Measurements from ENCODE around the gene RBPMS2.
A peak's percentile ranks its signal among the peaks of the same experiment; 100 is the strongest.

Gene RBPMS2

DNA sequence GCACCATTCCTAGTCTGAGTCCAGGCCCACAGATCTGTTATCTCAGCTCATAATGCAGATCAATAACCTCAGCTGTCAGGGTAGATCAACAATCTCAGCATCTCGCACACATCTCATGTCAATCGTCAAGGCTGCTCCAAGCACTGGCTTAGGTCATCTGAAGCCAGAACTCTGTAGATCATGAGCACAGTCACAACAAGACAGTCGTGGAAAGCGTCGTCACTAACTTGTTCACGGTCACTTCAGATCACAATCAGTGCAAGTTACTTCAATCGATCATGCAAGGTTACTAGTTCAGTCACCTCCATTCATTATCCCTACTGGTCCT, 71.8 kb downstream of the RBPMS2 start:
- Histone ChIP-seq H3K14ac (ENCODE audit: low read length in 2 of 2) (no peak overlapping the region), H2BK15ac (ENCODE audit: low read depth, poor library complexity, severe bottlenecking) (no peak overlapping the region), H3K4me1 (ENCODE audit: control insufficient read depth, insufficient read depth, low read depth, low read length) (peaks cover 13% of the 10 kb centered on the region), H3K4me3 (ENCODE audit: insufficient read depth in 1 of 2, low read depth in 1 of 2, low read length in 2 of 2) (peak overlapping the region in 1 of 2 experiments; percentile 86), H3K9ac (ENCODE audit: low read length) (peak overlapping the region; percentile 89), H2AK5ac (ENCODE audit: low read length, severe bottlenecking) (peak overlapping the region; percentile 60), H3K79me1 (replicated peaks; ENCODE audit: low read length, poor library complexity, severe bottlenecking) (no peaks in the 10 kb centered on the region), H3K4me2 (ENCODE audit: low read length, poor library complexity, severe bottlenecking) (peak overlapping the region; percentile 50), H4K91ac (ENCODE audit: low read length) (peak overlapping the region; percentile 80), H2BK12ac (ENCODE audit: low read length in 2 of 2) (peak overlapping the region in 1 of 2 experiments; percentile 54), H4K8ac (ENCODE audit: low read length) (peak overlapping the region; percentile 98), H3K27me3 (ENCODE audit: control insufficient read depth in 1 of 2, insufficient read depth in 1 of 2, low read length in 2 of 2) (no peaks in the 10 kb centered on the region), H3K23ac (ENCODE audit: low read length in 2 of 2) (no peak overlapping the region), H3K27ac (ENCODE audit: low read length, poor library complexity, severe bottlenecking) (peak overlapping the region; percentile 45), H2BK5ac (ENCODE audit: low read depth, low read length, poor library complexity, severe bottlenecking) (no peak overlapping the region), H3K9me3 (ENCODE audit: control insufficient read depth, low read length) (no peaks in the 10 kb centered on the region), H2BK120ac (ENCODE audit: low read depth, low read length) (no peak overlapping the region), H3K18ac (ENCODE audit: low read depth in 1 of 2, low read length in 2 of 2) (peak overlapping the region; percentile 83 to 95), H2AFZ (ENCODE audit: low read depth, low read length) (peak overlapping the region; percentile 76), H3K36me3 (ENCODE audit: control insufficient read depth in 1 of 2, insufficient read depth in 2 of 2, low read depth in 1 of 2, low read length in 2 of 2) (peaks cover 0 to 6% of the 10 kb centered on the region in 2 experiments), H3K4ac (ENCODE audit: low read depth in 1 of 2, low read length in 2 of 2) (peak overlapping the region; percentile 41 to 90)
- WGBS, result 81% methylated on average over 7 of the region's 7 CpGs
- no peak for DNase-seq

DNA sequence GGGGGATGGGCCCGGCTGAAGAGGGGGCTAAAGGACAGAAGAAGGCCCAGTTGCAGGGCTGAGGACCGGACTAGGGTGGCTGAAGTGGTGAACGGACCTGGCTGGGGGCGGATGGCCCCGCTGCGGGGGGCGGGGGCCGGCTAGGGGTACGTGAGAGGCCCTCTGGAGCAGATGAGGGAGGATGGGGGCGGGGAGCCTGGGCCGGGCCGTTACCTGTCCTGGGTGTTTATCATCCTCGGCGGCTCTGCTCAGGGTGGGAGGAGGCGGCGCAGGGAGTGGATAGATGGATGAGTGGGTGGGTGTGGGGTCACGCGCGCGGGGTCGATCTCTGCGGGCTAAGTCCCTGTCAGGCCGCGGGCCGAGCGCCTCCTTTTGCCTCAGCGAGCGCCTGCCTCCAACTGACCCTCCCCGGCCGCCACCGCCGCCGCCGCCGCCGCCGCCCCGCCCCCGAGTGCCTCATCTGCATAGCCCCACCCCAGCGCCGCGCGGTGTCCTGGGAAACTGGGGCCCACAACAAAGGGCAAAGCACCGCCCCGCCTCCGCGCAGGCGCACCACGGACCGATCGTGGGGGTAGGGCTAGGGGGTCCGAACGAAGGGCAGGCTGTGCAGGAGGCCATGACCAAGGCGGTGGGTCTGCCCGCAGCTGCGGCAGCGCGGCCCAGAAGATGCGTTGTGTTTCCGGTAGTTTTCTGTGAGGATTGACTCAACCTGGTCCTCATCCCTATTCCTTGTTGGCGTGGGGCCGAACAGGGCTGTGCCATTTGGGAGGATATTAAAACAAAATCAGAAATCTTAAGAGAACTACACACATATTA, 72.4 kb downstream of the RBPMS2 start:
- H2BK5ac ChIP-seq (ENCODE audit: low read depth, low read length, poor library complexity, severe bottlenecking), result peak overlapping the region; percentile 46
- peak; percentile 91 for DNase-seq
- H3K23ac ChIP-seq (ENCODE audit: low read length in 2 of 2), result no peak overlapping the region
- H3K27me3 ChIP-seq (ENCODE audit: control insufficient read depth in 1 of 2, insufficient read depth in 1 of 2, low read length in 2 of 2), result no peaks in the 10 kb centered on the region
- H3K9ac ChIP-seq (ENCODE audit: low read length), result peak overlapping the region; percentile 96
- H2AK5ac ChIP-seq (ENCODE audit: low read length, severe bottlenecking), result peak overlapping the region; percentile 46
- peak overlapping the region in 1 of 2 experiments; percentile 30 for H3K14ac ChIP-seq (ENCODE audit: low read length in 2 of 2)
- H3K9me3 ChIP-seq (ENCODE audit: control insufficient read depth, low read length), result no peaks in the 10 kb centered on the region
- H2BK12ac ChIP-seq (ENCODE audit: low read length in 2 of 2), result peak overlapping the region in 1 of 2 experiments; percentile 68
- H3K27ac ChIP-seq (ENCODE audit: low read length, poor library complexity, severe bottlenecking), result peak overlapping the region; percentile 46
- no peaks in the 10 kb centered on the region for H3K79me1 ChIP-seq (replicated peaks; ENCODE audit: low read length, poor library complexity, severe bottlenecking)
- peaks cover 13% of the 10 kb centered on the region for H3K4me1 ChIP-seq (ENCODE audit: control insufficient read depth, insufficient read depth, low read depth, low read length)
- H4K91ac ChIP-seq (ENCODE audit: low read length), result peak overlapping the region; percentile 87
- 2% methylated on average over 42 of the region's 62 CpGs for whole genome bisulfite sequencing
- peak overlapping the region; percentile 89 for H2BK120ac ChIP-seq (ENCODE audit: low read depth, low read length)
- H3K4ac ChIP-seq (ENCODE audit: low read depth in 1 of 2, low read length in 2 of 2), result peak overlapping the region; percentile 88 to 90
- peak overlapping the region; percentile 74 for H2BK15ac ChIP-seq (ENCODE audit: low read depth, poor library complexity, severe bottlenecking)
- peak overlapping the region; percentile 97 for H3K18ac ChIP-seq (ENCODE audit: low read depth in 1 of 2, low read length in 2 of 2)
- peaks cover 0 to 6% of the 10 kb centered on the region in 2 experiments for H3K36me3 ChIP-seq (ENCODE audit: control insufficient read depth in 1 of 2, insufficient read depth in 2 of 2, low read depth in 1 of 2, low read length in 2 of 2)
- peak overlapping the region; percentile 76 to 86 for H3K4me3 ChIP-seq (ENCODE audit: insufficient read depth in 1 of 2, low read depth in 1 of 2, low read length in 2 of 2)
- H3K4me2 ChIP-seq (ENCODE audit: low read length, poor library complexity, severe bottlenecking), result peak overlapping the region; percentile 83
- H2AFZ ChIP-seq (ENCODE audit: low read depth, low read length), result no peak overlapping the region
- H4K8ac ChIP-seq (ENCODE audit: low read length), result peak overlapping the region; percentile 98

DNA sequence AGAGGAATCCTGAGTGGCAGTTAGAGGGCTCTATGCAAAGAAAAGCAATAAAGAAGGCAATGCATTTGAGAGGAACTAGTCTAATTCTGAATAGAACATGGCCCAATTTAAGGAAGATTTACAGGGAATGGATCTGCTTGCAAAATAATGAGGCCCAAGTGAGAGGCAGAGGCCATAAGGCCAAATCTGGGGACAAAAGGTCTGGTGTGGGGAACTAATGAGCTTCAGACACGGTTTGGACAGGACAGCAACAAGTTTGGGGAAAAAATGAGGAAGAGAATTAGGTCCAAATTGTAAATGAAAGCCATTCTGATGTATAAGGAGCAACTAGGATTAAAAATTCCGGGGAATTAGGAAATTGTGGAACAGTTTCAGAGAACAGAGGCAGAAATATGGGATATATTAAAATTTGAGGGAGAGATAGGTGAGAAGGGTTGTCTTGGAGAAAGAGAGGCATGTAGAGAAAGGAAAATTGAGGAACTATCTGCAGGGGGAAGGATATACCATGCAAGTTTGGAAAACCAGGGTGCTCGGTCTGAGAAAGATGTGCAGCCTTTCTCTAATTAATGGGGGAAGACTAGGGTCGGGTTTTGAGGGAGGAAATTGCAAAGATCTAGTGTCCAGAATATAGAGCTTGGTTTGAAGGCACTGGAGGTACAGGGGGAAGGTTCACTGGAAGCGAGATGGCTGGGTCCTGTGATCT, 73.8 kb downstream of the RBPMS2 start:
- no peak overlapping the region for H2AFZ ChIP-seq (ENCODE audit: low read depth, low read length)
- no peak overlapping the region for H3K14ac ChIP-seq (ENCODE audit: low read length in 2 of 2)
- no peaks in the 10 kb centered on the region for H3K79me1 ChIP-seq (replicated peaks; ENCODE audit: low read length, poor library complexity, severe bottlenecking)
- peak overlapping the region; percentile 96 for H3K9ac ChIP-seq (ENCODE audit: low read length)
- no peak overlapping the region for H3K18ac ChIP-seq (ENCODE audit: low read depth in 1 of 2, low read length in 2 of 2)
- H2BK12ac ChIP-seq (ENCODE audit: low read length in 2 of 2), result no peak overlapping the region
- H3K4me3 ChIP-seq (ENCODE audit: insufficient read depth in 1 of 2, low read depth in 1 of 2, low read length in 2 of 2), result peak overlapping the region in 1 of 2 experiments; percentile 86
- H4K91ac ChIP-seq (ENCODE audit: low read length), result no peak overlapping the region
- no peak overlapping the region for H4K8ac ChIP-seq (ENCODE audit: low read length)
- no peak overlapping the region for H3K23ac ChIP-seq (ENCODE audit: low read length in 2 of 2)
- H2BK15ac ChIP-seq (ENCODE audit: low read depth, poor library complexity, severe bottlenecking), result no peak overlapping the region
- peak overlapping the region; percentile 74 for H2BK120ac ChIP-seq (ENCODE audit: low read depth, low read length)
- peak overlapping the region; percentile 13 for H2AK5ac ChIP-seq (ENCODE audit: low read length, severe bottlenecking)
- H3K27me3 ChIP-seq (ENCODE audit: control insufficient read depth in 1 of 2, insufficient read depth in 1 of 2, low read length in 2 of 2), result no peaks in the 10 kb centered on the region
- H3K4ac ChIP-seq (ENCODE audit: low read depth in 1 of 2, low read length in 2 of 2), result peak overlapping the region in 1 of 2 experiments; percentile 82
- peak overlapping the region; percentile 25 for H3K27ac ChIP-seq (ENCODE audit: low read length, poor library complexity, severe bottlenecking)
- H3K9me3 ChIP-seq (ENCODE audit: control insufficient read depth, low read length), result no peaks in the 10 kb centered on the region
- no peak overlapping the region for H2BK5ac ChIP-seq (ENCODE audit: low read depth, low read length, poor library complexity, severe bottlenecking)
- peak overlapping the region; percentile 83 for H3K4me2 ChIP-seq (ENCODE audit: low read length, poor library complexity, severe bottlenecking)
- H3K4me1 ChIP-seq (ENCODE audit: control insufficient read depth, insufficient read depth, low read depth, low read length), result peaks cover 16% of the 10 kb centered on the region
- DNase-seq, result no peak
- peaks cover 0 to 6% of the 10 kb centered on the region in 2 experiments for H3K36me3 ChIP-seq (ENCODE audit: control insufficient read depth in 1 of 2, insufficient read depth in 2 of 2, low read depth in 1 of 2, low read length in 2 of 2)
- 36% methylated on average over 5 of the region's 5 CpGs for WGBS

DNA sequence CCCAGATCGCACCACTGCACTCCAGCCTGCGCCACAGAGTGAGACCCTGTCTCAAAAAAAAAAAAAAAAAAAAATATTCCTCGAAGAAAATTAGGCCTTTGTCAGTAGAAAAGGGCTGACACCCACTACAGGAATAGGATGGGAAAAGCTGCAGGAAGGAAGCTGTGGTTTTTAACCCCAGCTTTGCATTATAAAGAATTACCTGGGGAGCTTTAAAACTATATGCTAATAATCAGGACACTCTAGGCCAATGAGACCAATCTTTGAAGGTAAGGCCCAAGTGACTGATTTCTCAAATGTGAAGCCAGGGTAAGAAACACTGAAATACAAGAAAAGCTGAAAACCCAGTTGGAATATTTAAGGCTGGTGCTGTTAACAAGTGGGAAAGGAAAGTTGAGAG, 74.3 kb downstream of the RBPMS2 start:
- H3K23ac ChIP-seq (ENCODE audit: low read length in 2 of 2), result no peak overlapping the region
- peaks cover 16% of the 10 kb centered on the region for H3K4me1 ChIP-seq (ENCODE audit: control insufficient read depth, insufficient read depth, low read depth, low read length)
- H3K4me2 ChIP-seq (ENCODE audit: low read length, poor library complexity, severe bottlenecking), result peak overlapping the region; percentile 83
- DNase-seq, result no peak
- H3K4me3 ChIP-seq (ENCODE audit: insufficient read depth in 1 of 2, low read depth in 1 of 2, low read length in 2 of 2), result peak overlapping the region in 1 of 2 experiments; percentile 86
- H3K18ac ChIP-seq (ENCODE audit: low read depth in 1 of 2, low read length in 2 of 2), result no peak overlapping the region
- WGBS, result 33% methylated on average over 3 of the region's 3 CpGs
- no peak overlapping the region for H2BK5ac ChIP-seq (ENCODE audit: low read depth, low read length, poor library complexity, severe bottlenecking)
- no peaks in the 10 kb centered on the region for H3K27me3 ChIP-seq (ENCODE audit: control insufficient read depth in 1 of 2, insufficient read depth in 1 of 2, low read length in 2 of 2)
- H2BK120ac ChIP-seq (ENCODE audit: low read depth, low read length), result no peak overlapping the region
- no peak overlapping the region for H2BK15ac ChIP-seq (ENCODE audit: low read depth, poor library complexity, severe bottlenecking)
- no peak overlapping the region for H4K91ac ChIP-seq (ENCODE audit: low read length)
- H2AFZ ChIP-seq (ENCODE audit: low read depth, low read length), result no peak overlapping the region
- H3K79me1 ChIP-seq (replicated peaks; ENCODE audit: low read length, poor library complexity, severe bottlenecking), result no peaks in the 10 kb centered on the region
- H4K8ac ChIP-seq (ENCODE audit: low read length), result no peak overlapping the region
- peak overlapping the region; percentile 96 for H3K9ac ChIP-seq (ENCODE audit: low read length)
- no peaks in the 10 kb centered on the region for H3K9me3 ChIP-seq (ENCODE audit: control insufficient read depth, low read length)
- H3K14ac ChIP-seq (ENCODE audit: low read length in 2 of 2), result no peak overlapping the region
- no peak overlapping the region for H2BK12ac ChIP-seq (ENCODE audit: low read length in 2 of 2)
- H3K27ac ChIP-seq (ENCODE audit: low read length, poor library complexity, severe bottlenecking), result peak overlapping the region; percentile 25
- no peak overlapping the region for H2AK5ac ChIP-seq (ENCODE audit: low read length, severe bottlenecking)
- peaks cover 0 to 6% of the 10 kb centered on the region in 2 experiments for H3K36me3 ChIP-seq (ENCODE audit: control insufficient read depth in 1 of 2, insufficient read depth in 2 of 2, low read depth in 1 of 2, low read length in 2 of 2)
- no peak overlapping the region for H3K4ac ChIP-seq (ENCODE audit: low read depth in 1 of 2, low read length in 2 of 2)

Data from mesenchymal stem cell (in vitro differentiated cells and primary cell).